WERI-Rb-1 (cell line): ENCODE measurements around the gene PLPP1.

Source experiments
- DNase-seq: peaks from one replicate; pipeline ENCODE4 v3.0.0-alpha.2; 2020
- H3K27ac ChIP-seq: fragments of 250-450 bp; sonication (Bioruptor Pico); 2 replicates; pipeline ENCODE4 v1.5.1; 2020; ENCODE audit warnings: mild to moderate bottlenecking, moderate library complexity
- H3K27me3 ChIP-seq: fragments of 250-450 bp; sonication (Bioruptor Pico); 2 replicates; pipeline ENCODE4 v1.5.1; 2021; ENCODE audit warnings: mild to moderate bottlenecking, low read depth, moderate library complexity; ENCODE audit not compliant: insufficient read depth, severe bottlenecking
- H3K36me3 ChIP-seq: fragments of 250-450 bp; sonication (Bioruptor Pico); 2 replicates; pipeline ENCODE4 v1.5.1; 2020; ENCODE audit warnings: mild to moderate bottlenecking, moderate library complexity
- H3K4me3 ChIP-seq: 2 replicates; pipeline ENCODE4 v1.5.1; 2011; ENCODE audit warnings: low read depth, mild to moderate bottlenecking, control low read depth, low read length
- H3K9me3 ChIP-seq: fragments of 250-450 bp; sonication (Bioruptor Pico); 2 replicates; pipeline ENCODE4 v1.5.1; 2021; ENCODE audit warnings: mild to moderate bottlenecking, moderate library complexity; ENCODE audit not compliant: severe bottlenecking
- CTCF ChIP-seq: IDR thresholded peaks from 2 replicates; pipeline ENCODE4 v1.5.1; 2011; ENCODE audit warnings: low read depth, mild to moderate bottlenecking, control low read depth, inconsistent platforms, low read length

The PLPP1 gene

GRCh38 chr5:55483885-55484284 is 50.9 kb downstream of the PLPP1 start:
- Histone ChIP-seq H3K27ac (no peak overlapping the region), H3K27me3 (no peaks in the 10 kb centered on the region), H3K9me3 (no peaks in the 10 kb centered on the region), H3K36me3 (no peaks in the 10 kb centered on the region; the same call in 1 of the 2 replicates), H3K4me3 (no peak overlapping the region)
- TF ChIP-seq CTCF, result no peak
- DNase-seq, result no peak

- Histone ChIP-seq H3K4me3 (no peak overlapping the region), H3K36me3 (no peaks in the 10 kb centered on the region), H3K27ac (no peak overlapping the region), H3K9me3 (no peaks in the 10 kb centered on the region), H3K27me3 (no peaks in the 10 kb centered on the region)
- TF ChIP-seq CTCF, result no peak
- no peak for DNase-seq
Observed at GRCh38 chr5:55481293-55481855, 53.4 kb downstream of the PLPP1 start.

- H3K4me3 ChIP-seq, result no peak overlapping the region
- no peaks in the 10 kb centered on the region for H3K9me3 ChIP-seq
- TF ChIP-seq CTCF, result no peak
- no peaks in the 10 kb centered on the region for H3K36me3 ChIP-seq
- no peak for DNase-seq
- H3K27me3 ChIP-seq, result no peaks in the 10 kb centered on the region
- H3K27ac ChIP-seq, result no peak overlapping the region
Observed at GRCh38 chr5:55480781-55481180, 54.0 kb downstream of the PLPP1 start.

- Histone ChIP-seq H3K36me3 (no peaks in the 10 kb centered on the region), H3K27ac (no peak overlapping the region), H3K27me3 (no peaks in the 10 kb centered on the region), H3K9me3 (no peaks in the 10 kb centered on the region), H3K4me3 (no peak overlapping the region)
- DNase-seq, result no peak
- no peak for TF ChIP-seq CTCF
Observed at GRCh38 chr5:55472642-55473041, 62.1 kb downstream of the PLPP1 start.

- DNase-seq, result no peak
- Histone ChIP-seq H3K27me3 (no peaks in the 10 kb centered on the region), H3K9me3 (no peaks in the 10 kb centered on the region), H3K27ac (no peak overlapping the region), H3K36me3 (no peaks in the 10 kb centered on the region), H3K4me3 (no peak overlapping the region)
- no peak for TF ChIP-seq CTCF
Observed at GRCh38 chr5:55471468-55471867, 63.3 kb downstream of the PLPP1 start.

GRCh38 chr5:55470282-55470681 is 64.5 kb downstream of the PLPP1 start:
- TF ChIP-seq CTCF, result no peak
- Histone ChIP-seq H3K9me3 (no peaks in the 10 kb centered on the region), H3K36me3 (no peaks in the 10 kb centered on the region), H3K27ac (no peak overlapping the region), H3K4me3 (no peak overlapping the region), H3K27me3 (no peaks in the 10 kb centered on the region)
- no peak for DNase-seq
